CD4-positive, alpha-beta T cell treated with Interleukin-1 beta for 1 hour (primary cell): ENCODE measurements around the gene SKI.

Source experiments
- DNase-seq, 2 donors: peaks; one replicate each; pipeline ENCODE4 v3.0.0-alpha.2; 2020 to 2022

SKI gene

GRCh38 chr1:2344744-2345296, 116.7 kb downstream of the SKI start:
- DNase-seq, result no peak

- DNase-seq, result no peak
These were observed 117.4 kb downstream of the SKI start for GRCh38 chr1:2345297-2346075.

- DNase-seq, result no peak
These were observed 118.7 kb downstream of the SKI start for GRCh38 chr1:2346691-2347408.

- DNase-seq, result no peak
These were observed 119.3 kb downstream of the SKI start for GRCh38 chr1:2347409-2347785.

- DNase-seq, result no peak
These were observed 119.8 kb downstream of the SKI start for GRCh38 chr1:2347896-2348295.

- DNase-seq, result no peak
These were observed 120.5 kb downstream of the SKI start for GRCh38 chr1:2348346-2349325.

GRCh38 chr1:2349806-2350205, 121.7 kb downstream of the SKI start:
- no peak for DNase-seq

GRCh38 chr1:2350501-2350900, 122.4 kb downstream of the SKI start:
- DNase-seq, result no peak

GRCh38 chr1:2350911-2351655, 123.0 kb downstream of the SKI start:
- DNase-seq, result no peak

- no peak for DNase-seq
These were observed 123.6 kb downstream of the SKI start for GRCh38 chr1:2351723-2352122.

GRCh38 chr1:2352341-2352896, 124.3 kb downstream of the SKI start:
- no peak for DNase-seq

- no peak for DNase-seq
These were observed 124.9 kb downstream of the SKI start for GRCh38 chr1:2352897-2353550.

- DNase-seq, result no peak
These were observed 125.7 kb downstream of the SKI start for GRCh38 chr1:2353551-2354438.

- DNase-seq, result no peak
These were observed 126.6 kb downstream of the SKI start for GRCh38 chr1:2354511-2355372.

GRCh38 chr1:2355373-2356261, 127.5 kb downstream of the SKI start:
- DNase-seq, result no peak

- no peak for DNase-seq
These were observed 128.3 kb downstream of the SKI start for GRCh38 chr1:2356401-2356800.

- DNase-seq, result no peak
These were observed 129.1 kb downstream of the SKI start for GRCh38 chr1:2356911-2357845.
